GM23248 (cell line): ENCODE data around the gene ST6GAL2.

Source experiments
- EZH2 ChIP-seq: fragments of 200-600 bp; sonication (generic); IDR thresholded peaks from 2 replicates; pipeline ENCODE4 v1.6.1; 2018; ENCODE audit warnings: antibody characterized with exemption, mild to moderate bottlenecking; ENCODE audit not compliant: insufficient read depth, poor library complexity, severe bottlenecking
- EZH2phosphoT487 ChIP-seq: fragments of 200-600 bp; sonication (generic); IDR thresholded peaks from 2 replicates; pipeline ENCODE4 v1.6.1; 2018; ENCODE audit warnings: antibody characterized with exemption, moderate library complexity, mild to moderate bottlenecking, low read depth; ENCODE audit not compliant: insufficient read depth

DNA sequence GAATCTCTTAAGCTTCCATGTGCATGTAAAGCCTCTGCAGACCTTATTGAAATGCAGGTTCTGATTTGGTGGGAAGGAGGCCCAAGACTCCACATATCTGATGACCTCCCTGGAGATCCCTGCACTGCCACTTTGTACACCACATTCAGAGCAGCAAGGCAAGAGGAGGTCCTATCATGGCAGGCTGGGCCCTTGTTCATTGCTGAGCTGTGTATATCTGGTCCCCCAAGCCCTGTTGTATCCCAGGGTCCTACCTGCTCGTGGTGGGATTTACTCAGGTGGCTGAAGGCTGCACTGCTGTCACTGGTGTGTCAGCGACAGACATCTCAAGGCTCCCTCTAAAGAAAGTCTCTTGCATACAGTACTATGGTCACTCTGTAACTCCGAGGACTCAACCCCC, 114.2 kb downstream of the ST6GAL2 start:
- TF ChIP-seq EZH2 = no peak
- no peak for TF ChIP-seq EZH2phosphoT487
